Measurements from ENCODE around the gene DSCAML1.

GRCh38 chr11:117427356-117427874 is 369.6 kb downstream of the DSCAML1 start:
- TF ChIP-seq POLR2AphosphoS5 (IDR thresholded peaks at IDR 0.05; ENCODE audit: low read depth, low read length) (no peak), TAF1 (IDR thresholded peaks at IDR 0.05; ENCODE audit: low read depth, low read length) (no peak), POLR2A (IDR thresholded peaks at IDR 0.05; ENCODE audit: low read depth, low read length) (no peak), PAX5 (IDR thresholded peaks at IDR 0.05; ENCODE audit: insufficient read depth, low read length, severe bottlenecking) (no peak), SPI1 (IDR thresholded peaks at IDR 0.05; ENCODE audit: low read depth, low read length) (no peak), POU2F2 (IDR thresholded peaks at IDR 0.05; ENCODE audit: low read depth, low read length) (no peak)

Data from GM12891 (cell line).